ENCODE data around the gene ARSK.

The ARSK gene

GRCh38 chr5:95649274-95649673 lies 94.4 kb downstream of the ARSK start:
- DNase-seq, result peak; percentile 33

- peak; percentile 32 for DNase-seq
Observed at GRCh38 chr5:95649842-95650620, 95.1 kb downstream of the ARSK start.

- DNase-seq, result no peak
Observed at GRCh38 chr5:95652849-95653248, 97.9 kb downstream of the ARSK start.

- DNase-seq, result no peak
Observed at GRCh38 chr5:95654196-95654595, 99.3 kb downstream of the ARSK start.

Measured in hematopoietic multipotent progenitor cell treated with erythropoietin and hydrocortisone succinate and interleukin-3 and kit ligand, for 4 days (in vitro differentiated cells).